ENCODE measurements around the gene ACADM.
"Not testable (repeated sequence)": the region's sequence is repeated elsewhere in the genome, so short reads cannot be mapped to it uniquely, and the experiment has no call there.

The ACADM gene

DNA sequence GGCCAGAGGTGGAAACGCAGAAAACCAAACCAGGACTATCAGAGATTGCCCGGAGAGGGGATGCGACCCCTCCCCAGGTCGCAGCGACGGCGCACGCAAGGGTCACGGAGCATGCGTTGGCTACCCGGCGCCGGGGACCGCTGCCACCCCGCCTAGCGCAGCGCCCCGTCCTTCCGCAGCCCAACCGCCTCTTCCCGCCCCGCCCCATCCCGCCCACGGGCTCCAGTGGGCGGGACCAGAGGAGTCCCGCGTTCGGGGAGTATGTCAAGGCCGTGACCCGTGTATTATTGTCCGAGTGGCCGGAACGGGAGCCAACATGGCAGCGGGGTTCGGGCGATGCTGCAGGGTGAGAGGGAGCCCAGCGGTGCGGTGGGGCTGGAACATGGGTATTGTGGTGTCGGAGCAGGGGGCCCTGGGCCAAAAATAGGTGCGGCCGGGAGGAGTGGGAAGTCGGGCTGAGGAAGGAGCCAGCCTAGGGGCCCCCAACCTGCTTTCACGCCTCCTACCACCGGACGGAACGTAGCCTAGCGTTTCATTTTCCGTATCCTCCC, at the start of gene ACADM:
TSS of gene ACADM (plus strand) at position 238 of the 551 bp plus-strand sequence. CDS start at position 317, 79 bp downstream.
- H3K9me3 Mint-ChIP-seq: no peaks in the 10 kb centered on the region
- ATAC-seq (ENCODE audit: low read depth) (peak; percentile 82), DNase-seq (ENCODE audit: low spot score in 2 of 2) (peak; percentile 63 to 80)
- peak within 1 kb of the TSS; percentile 98 for H3K27ac Mint-ChIP-seq
- H3K36me3 Mint-ChIP-seq: peaks cover 2% of the 10 kb centered on the region
- H3K27me3 Mint-ChIP-seq: no peaks in the 10 kb centered on the region
- H3K4me1 Mint-ChIP-seq: peaks cover 25% of the 10 kb centered on the region
- peak within 1 kb of the TSS; percentile 100 for H3K4me3 Mint-ChIP-seq

GRCh38 chr1:75677443-75677842, 47.1 kb upstream of the ACADM start:
- Mint-ChIP-seq H3K4me1 (no peaks in the 10 kb centered on the region), H3K4me3 (no peak overlapping the region), H3K27ac (no peak overlapping the region), H3K27me3 (peaks cover 8% of the 10 kb centered on the region), H3K9me3 (no peaks in the 10 kb centered on the region), H3K36me3 (no peaks in the 10 kb centered on the region)
- DNase-seq (ENCODE audit: low spot score in 2 of 2): no peak
- no peak for ATAC-seq (ENCODE audit: low read depth)

DNA sequence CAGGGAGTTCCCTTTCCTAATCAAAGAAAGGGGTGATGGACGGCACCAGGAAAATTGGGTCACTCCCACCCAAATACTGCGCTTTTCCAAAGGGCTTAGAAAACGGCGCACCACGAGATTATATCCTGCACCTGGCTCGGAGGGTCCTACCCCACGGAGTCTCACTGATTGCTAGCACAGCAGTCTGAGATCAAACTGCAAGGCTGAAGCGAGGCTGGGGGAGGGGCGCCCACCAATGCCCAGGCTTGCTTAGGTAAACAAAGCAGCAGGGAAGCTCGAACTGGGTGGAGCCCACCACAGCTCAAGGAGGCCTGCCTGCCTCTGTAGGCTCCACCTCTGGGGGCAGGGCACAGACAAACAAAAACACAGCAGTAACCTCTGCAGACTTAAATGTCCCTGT, 46.5 kb upstream of the ACADM start:
- not testable (repeated sequence) for H3K4me3 Mint-ChIP-seq; ATAC-seq (ENCODE audit: low read depth); H3K9me3 Mint-ChIP-seq

GRCh38 chr1:75690547-75690946, 34.0 kb upstream of the ACADM start:
- Mint-ChIP-seq H3K4me1 (no peaks in the 10 kb centered on the region), H3K9me3 (peaks cover 2% of the 10 kb centered on the region), H3K27ac (no peak overlapping the region), H3K4me3 (no peak overlapping the region), H3K36me3 (peaks cover 2% of the 10 kb centered on the region), H3K27me3 (peaks cover 1% of the 10 kb centered on the region)
- ATAC-seq (ENCODE audit: low read depth): no peak
- no peak for DNase-seq (ENCODE audit: low spot score in 2 of 2)

More for the DNA sequence above, 46.5 kb upstream of the ACADM start:
- not testable (repeated sequence) for H3K27ac Mint-ChIP-seq; H3K27me3 Mint-ChIP-seq; H3K4me1 Mint-ChIP-seq; H3K36me3 Mint-ChIP-seq; DNase-seq (ENCODE audit: low spot score in 2 of 2)

GRCh38 chr1:75693551-75693950, 31.0 kb upstream of the ACADM start:
- H3K9me3 Mint-ChIP-seq: no peaks in the 10 kb centered on the region
- H3K27me3 Mint-ChIP-seq: peaks cover 8% of the 10 kb centered on the region
- H3K4me1 Mint-ChIP-seq: no peaks in the 10 kb centered on the region
- no peaks in the 10 kb centered on the region for H3K36me3 Mint-ChIP-seq
- no peak overlapping the region for H3K4me3 Mint-ChIP-seq
- no peak overlapping the region for H3K27ac Mint-ChIP-seq
- DNase-seq (ENCODE audit: low spot score in 2 of 2) (no peak), ATAC-seq (ENCODE audit: low read depth) (no peak)

- ATAC-seq (ENCODE audit: low read depth): no peak
- H3K27ac Mint-ChIP-seq: no peak overlapping the region
Measured at GRCh38 chr1:75696000-75696399, 28.5 kb upstream of the ACADM start.

GRCh38 chr1:75707191-75707590, 17.3 kb upstream of the ACADM start:
- Mint-ChIP-seq H3K27ac (no peak overlapping the region), H3K36me3 (no peaks in the 10 kb centered on the region), H3K9me3 (no peaks in the 10 kb centered on the region), H3K4me3 (no peak overlapping the region), H3K27me3 (peaks cover 5% of the 10 kb centered on the region), H3K4me1 (no peaks in the 10 kb centered on the region)
- no peak for ATAC-seq (ENCODE audit: low read depth)
- no peak for DNase-seq (ENCODE audit: low spot score in 2 of 2)

More at GRCh38 chr1:75696000-75696399, 28.5 kb upstream of the ACADM start:
- H3K36me3 Mint-ChIP-seq: no peaks in the 10 kb centered on the region
- no peak for DNase-seq (ENCODE audit: low spot score in 2 of 2)
- H3K27me3 Mint-ChIP-seq: peaks cover 9% of the 10 kb centered on the region
- H3K4me1 Mint-ChIP-seq: no peaks in the 10 kb centered on the region
- H3K4me3 Mint-ChIP-seq: no peak overlapping the region
- H3K9me3 Mint-ChIP-seq: no peaks in the 10 kb centered on the region

DNA sequence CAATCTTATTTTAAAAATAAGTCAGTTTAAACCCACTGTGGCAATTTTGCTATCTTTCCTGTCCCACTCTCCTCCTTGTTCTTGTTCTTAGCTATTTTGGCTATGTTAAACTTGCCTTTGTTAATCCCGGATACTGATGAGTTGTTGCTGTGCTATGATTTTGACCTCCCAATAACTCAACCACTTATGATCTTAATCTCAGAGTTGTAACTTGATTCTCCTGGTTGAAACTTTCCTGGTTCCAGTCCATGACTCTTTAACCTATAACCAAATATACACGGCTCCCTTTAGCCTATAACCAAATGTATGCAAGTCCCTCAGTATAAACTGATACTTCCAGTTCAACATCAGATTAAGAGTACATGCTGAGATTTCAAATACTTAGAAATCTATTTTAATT, 15.6 kb upstream of the ACADM start:
- Mint-ChIP-seq H3K36me3 (no peaks in the 10 kb centered on the region), H3K4me3 (no peak overlapping the region), H3K9me3 (no peaks in the 10 kb centered on the region), H3K27me3 (peaks cover 10% of the 10 kb centered on the region), H3K4me1 (no peaks in the 10 kb centered on the region), H3K27ac (no peak overlapping the region)
- DNase-seq (ENCODE audit: low spot score in 2 of 2): no peak
- no peak for ATAC-seq (ENCODE audit: low read depth)

GRCh38 chr1:75710832-75711231, 13.7 kb upstream of the ACADM start:
- H3K36me3 Mint-ChIP-seq: no peaks in the 10 kb centered on the region
- H3K4me1 Mint-ChIP-seq: no peaks in the 10 kb centered on the region
- no peak for DNase-seq (ENCODE audit: low spot score in 2 of 2)
- no peak overlapping the region for H3K27ac Mint-ChIP-seq
- no peaks in the 10 kb centered on the region for H3K9me3 Mint-ChIP-seq
- H3K4me3 Mint-ChIP-seq: no peak overlapping the region
- H3K27me3 Mint-ChIP-seq: peaks cover 13% of the 10 kb centered on the region
- no peak for ATAC-seq (ENCODE audit: low read depth)

GRCh38 chr1:75711846-75712245, 12.7 kb upstream of the ACADM start:
- Mint-ChIP-seq H3K27ac (no peak overlapping the region), H3K36me3 (no peaks in the 10 kb centered on the region)
- no peak for ATAC-seq (ENCODE audit: low read depth)

GRCh38 chr1:75712306-75712705, 12.2 kb upstream of the ACADM start:
- H3K27me3 Mint-ChIP-seq: peaks cover 13% of the 10 kb centered on the region
- DNase-seq (ENCODE audit: low spot score in 2 of 2) (no peak), ATAC-seq (ENCODE audit: low read depth) (no peak)
- no peaks in the 10 kb centered on the region for H3K36me3 Mint-ChIP-seq
- no peak overlapping the region for H3K4me3 Mint-ChIP-seq
- H3K9me3 Mint-ChIP-seq: no peaks in the 10 kb centered on the region
- H3K27ac Mint-ChIP-seq: no peak overlapping the region
- no peaks in the 10 kb centered on the region for H3K4me1 Mint-ChIP-seq

More at GRCh38 chr1:75711846-75712245, 12.7 kb upstream of the ACADM start:
- Mint-ChIP-seq H3K4me1 (no peaks in the 10 kb centered on the region), H3K27me3 (peaks cover 13% of the 10 kb centered on the region), H3K9me3 (no peaks in the 10 kb centered on the region), H3K4me3 (no peak overlapping the region)
- DNase-seq (ENCODE audit: low spot score in 2 of 2): no peak

GRCh38 chr1:75719810-75720209, 4.7 kb upstream of the ACADM start:
- Mint-ChIP-seq H3K4me3 (no peak overlapping the region), H3K36me3 (no peaks in the 10 kb centered on the region), H3K27me3 (no peaks in the 10 kb centered on the region), H3K4me1 (peaks cover 11% of the 10 kb centered on the region), H3K27ac (no peak overlapping the region), H3K9me3 (no peaks in the 10 kb centered on the region)
- DNase-seq (ENCODE audit: low spot score in 2 of 2) (no peak), ATAC-seq (ENCODE audit: low read depth) (no peak)

GRCh38 chr1:75720325-75720724, 4.2 kb upstream of the ACADM start:
- no peaks in the 10 kb centered on the region for H3K27me3 Mint-ChIP-seq

GRCh38 chr1:75720820-75721219, 3.7 kb upstream of the ACADM start:
- no peak overlapping the region for H3K27ac Mint-ChIP-seq
- DNase-seq (ENCODE audit: low spot score in 2 of 2) (no peak), ATAC-seq (ENCODE audit: low read depth) (no peak)
- H3K9me3 Mint-ChIP-seq: no peaks in the 10 kb centered on the region
- H3K4me3 Mint-ChIP-seq: no peak overlapping the region
- H3K4me1 Mint-ChIP-seq: peaks cover 15% of the 10 kb centered on the region
- no peaks in the 10 kb centered on the region for H3K36me3 Mint-ChIP-seq
- H3K27me3 Mint-ChIP-seq: no peaks in the 10 kb centered on the region

More at GRCh38 chr1:75720325-75720724, 4.2 kb upstream of the ACADM start:
- H3K4me3 Mint-ChIP-seq: no peak overlapping the region
- no peak overlapping the region for H3K27ac Mint-ChIP-seq
- ATAC-seq (ENCODE audit: low read depth) (no peak), DNase-seq (ENCODE audit: low spot score in 2 of 2) (no peak)
- H3K4me1 Mint-ChIP-seq: peaks cover 12% of the 10 kb centered on the region
- H3K9me3 Mint-ChIP-seq: no peaks in the 10 kb centered on the region
- no peaks in the 10 kb centered on the region for H3K36me3 Mint-ChIP-seq

- H3K4me3 Mint-ChIP-seq; H3K27ac Mint-ChIP-seq; ATAC-seq (ENCODE audit: low read depth); DNase-seq (ENCODE audit: low spot score in 2 of 2); H3K27me3 Mint-ChIP-seq; H3K9me3 Mint-ChIP-seq; H3K36me3 Mint-ChIP-seq: not testable (repeated sequence)
- H3K4me1 Mint-ChIP-seq: peaks cover 17% of the 10 kb centered on the region
Measured at GRCh38 chr1:75722246-75722645, 2.3 kb upstream of the ACADM start.
